H1 (cell line): ENCODE data around the gene USH1C. TPM values are rescaled to one million over a fixed set of nuclear protein-coding genes. Genes with fewer than 3 reads are reported as not detected.

Experiments used
- CTCF ChIA-PET: fragments of 300-600 bp; sonication (Branson Sonifier 250); formaldehyde crosslinking; loops from one replicate; lab custom pipeline; 2021; ENCODE audit not compliant: partially characterized antibody; lab: Charles Lee
- POLR2A ChIA-PET: fragments of 300-600 bp; sonication (Branson Sonifier 250); formaldehyde crosslinking; loops from one replicate; lab custom pipeline; 2021; ENCODE audit warnings: inconsistent platforms; ENCODE audit not compliant: partially characterized antibody; lab: Charles Lee
- DNase-seq, 2 experiments: peaks; one replicate each; pipeline versions ENCODE4 v3.0.0 to v3.0.0-alpha.2; 2010 to 2022; ENCODE audit warnings: low spot score in 2 of 2, low read depth in 1 of 2, mixed read lengths in 1 of 2
- FAIRE-seq: peaks from 2 replicates; lab custom pipeline; 2011; peaks lifted over from hg19 to GRCh38; lab: Jason Lieb, UNC
- H2AFZ ChIP-seq: 2 replicates; pipeline ENCODE4 v1.8.1; 2012; ENCODE audit warnings: low read length, inconsistent platforms
- H2AK5ac ChIP-seq: 2 replicates; pipeline ENCODE4 v1.6.1; 2013; ENCODE audit warnings: low read depth, low read length
- H2BK120ac ChIP-seq: replicated peaks from 2 replicates; pipeline ENCODE3; 2013; ENCODE audit warnings: low read depth, low read length, inconsistent platforms
- H2BK12ac ChIP-seq: 2 replicates; pipeline ENCODE4 v1.6.1; 2013; ENCODE audit warnings: low read depth, low read length
- H2BK15ac ChIP-seq: 2 replicates; pipeline ENCODE4 v1.6.1; 2013; ENCODE audit warnings: low read length
- H2BK20ac ChIP-seq: 2 replicates; pipeline ENCODE4 v1.6.1; 2013; ENCODE audit warnings: low read length
- H2BK5ac ChIP-seq: 2 replicates; pipeline ENCODE4 v1.6.1; 2013; ENCODE audit warnings: low read depth, low read length
- H3K14ac ChIP-seq: 2 replicates; pipeline ENCODE4 v1.6.1; 2013; ENCODE audit warnings: inconsistent platforms; ENCODE audit not compliant: insufficient read length
- H3K18ac ChIP-seq: 2 replicates; pipeline ENCODE4 v1.6.1; 2013; ENCODE audit warnings: low read length; ENCODE audit errors: extremely low read depth
- H3K23ac ChIP-seq: 2 replicates; pipeline ENCODE4 v1.6.1; 2013; ENCODE audit warnings: inconsistent platforms; ENCODE audit not compliant: insufficient read length
- H3K23me2 ChIP-seq: 2 replicates; pipeline ENCODE4 v1.6.1; 2013; ENCODE audit warnings: low read depth, low read length
- H3K27ac ChIP-seq: 2 replicates; pipeline ENCODE4 v1.6.1; 2011; ENCODE audit warnings: low read depth, low read length, inconsistent platforms
- H3K27me3 ChIP-seq, 4 experiments: replicated peaks in 1 of 4; 1 replicate in 1 of 4; 2 replicates in 3 of 4; pipeline versions ENCODE4 v1.6.1 to v1.8.1; 2011 to 2013; ENCODE audit warnings: low read length in 3 of 4, mild to moderate bottlenecking in 3 of 4, inconsistent platforms in 2 of 4, mixed read lengths in 2 of 4, moderate library complexity in 1 of 4; ENCODE audit not compliant: control insufficient read depth in 3 of 4, insufficient read depth in 3 of 4; ENCODE audit errors: extremely low read depth in 1 of 4
- H3K36me3 ChIP-seq, 4 experiments: 2 replicates each; pipeline versions ENCODE4 v1.6.1 to v1.8.1; 2011 to 2013; ENCODE audit warnings: mild to moderate bottlenecking in 4 of 4, low read length in 3 of 4, moderate library complexity in 2 of 4, control low read depth in 1 of 4, inconsistent platforms in 1 of 4; ENCODE audit not compliant: insufficient read depth in 4 of 4, control insufficient read depth in 2 of 4
- H3K4ac ChIP-seq: replicated peaks from 2 replicates; pipeline ENCODE3; 2013; ENCODE audit warnings: low read length, low read depth, mixed read lengths, inconsistent platforms; ENCODE audit not compliant: insufficient read length
- H3K4me1 ChIP-seq, 4 experiments: replicated peaks in 1 of 4; 1 replicate in 1 of 4; 2 replicates in 3 of 4; pipeline versions ENCODE4 v1.6.1 to v1.8.1; 2011 to 2013; ENCODE audit warnings: low read length in 3 of 4, inconsistent platforms in 2 of 4, mixed read lengths in 1 of 4; ENCODE audit not compliant: insufficient read depth in 4 of 4, control insufficient read depth in 3 of 4
- H3K4me2 ChIP-seq, 2 experiments: 2 replicates each; pipeline versions ENCODE4 v1.6.1 to v1.8.1; 2011 to 2013; ENCODE audit warnings: low read depth in 2 of 2, low read length in 2 of 2, control low read depth in 1 of 2, inconsistent platforms in 1 of 2, mild to moderate bottlenecking in 1 of 2; ENCODE audit not compliant: insufficient read depth in 1 of 2
- H3K4me3 ChIP-seq, 4 experiments: fragments of 200-600, 300-600 bp in 1 of 4; sonication (generic), shearing (Covaris generic), sonication (Bioruptor Twin) in 1 of 4; 2 replicates each; pipeline versions ENCODE4 v1.5.1 to v1.8.1; 2011 to 2016; ENCODE audit warnings: low read length in 4 of 4, low read depth in 3 of 4, control low read depth in 2 of 4, inconsistent platforms in 2 of 4, mild to moderate bottlenecking in 2 of 4, mixed read lengths in 1 of 4, moderate library complexity in 1 of 4; ENCODE audit not compliant: insufficient read depth in 2 of 4; ENCODE audit errors: extremely low read depth in 1 of 4
- H3K56ac ChIP-seq: replicated peaks from 2 replicates; pipeline ENCODE3; 2013; ENCODE audit warnings: low read depth, mild to moderate bottlenecking, mixed read lengths, low read length, inconsistent platforms; ENCODE audit not compliant: insufficient read length
- H3K79me1 ChIP-seq: 2 replicates; pipeline ENCODE4 v1.6.1; 2013; ENCODE audit warnings: low read depth, low read length, control low read depth
- H3K79me2 ChIP-seq, 2 experiments: 2 replicates each; pipeline versions ENCODE4 v1.6.1 to v1.8.1; 2012 to 2013; ENCODE audit warnings: low read length in 2 of 2, mild to moderate bottlenecking in 2 of 2, inconsistent platforms in 1 of 2; ENCODE audit not compliant: insufficient read depth in 2 of 2, control insufficient read depth in 1 of 2
- H3K9ac ChIP-seq, 4 experiments: replicated peaks in 1 of 4; 1 replicate in 1 of 4; 2 replicates in 3 of 4; pipeline versions ENCODE4 v1.6.1 to v1.8.1; 2011 to 2013; ENCODE audit warnings: low read depth in 3 of 4, low read length in 3 of 4, control low read depth in 2 of 4, mild to moderate bottlenecking in 2 of 4, moderate library complexity in 2 of 4, inconsistent platforms in 1 of 4; ENCODE audit errors: extremely low read depth in 1 of 4
- H3K9me3 ChIP-seq, 2 experiments: 2 replicates each; pipeline versions ENCODE4 v1.6.1 to v1.8.1; 2012 to 2013; ENCODE audit warnings: mild to moderate bottlenecking in 2 of 2, moderate library complexity in 2 of 2, control low read depth in 1 of 2, inconsistent platforms in 1 of 2, low read depth in 1 of 2, low read length in 1 of 2, mixed read lengths in 1 of 2; ENCODE audit not compliant: insufficient read depth in 2 of 2
- H4K20me1 ChIP-seq, 2 experiments: replicated peaks in 1 of 2; 2 replicates each; pipeline versions ENCODE3 to v1.8.1; 2011 to 2013; ENCODE audit warnings: inconsistent platforms in 2 of 2, low read length in 2 of 2, mild to moderate bottlenecking in 1 of 2; ENCODE audit not compliant: insufficient read depth in 2 of 2, control insufficient read depth in 1 of 2
- H4K5ac ChIP-seq: 2 replicates; pipeline ENCODE4 v1.6.1; 2013; ENCODE audit warnings: low read length, low read depth, mixed read lengths, inconsistent platforms; ENCODE audit not compliant: insufficient read length
- H4K8ac ChIP-seq: 2 replicates; pipeline ENCODE4 v1.8.0; 2013; ENCODE audit warnings: mild to moderate bottlenecking, moderate library complexity, low read length, inconsistent platforms; ENCODE audit not compliant: insufficient read depth; ENCODE audit errors: extremely low read depth
- H4K91ac ChIP-seq: replicated peaks from 2 replicates; pipeline ENCODE3; 2013; ENCODE audit warnings: low read length, mixed read lengths, inconsistent platforms; ENCODE audit not compliant: insufficient read length
- EP300 ChIP-seq, 2 experiments: IDR thresholded peaks; 1 replicate in 1 of 2; 2 replicates in 1 of 2; pipeline ENCODE4 v1.6.1; 2011 to 2012; ENCODE audit warnings: low read depth in 2 of 2, low read length in 2 of 2, mild to moderate bottlenecking in 2 of 2, borderline replicate concordance in 1 of 2, inconsistent platforms in 1 of 2, moderate library complexity in 1 of 2
- GTF2F1 ChIP-seq: IDR thresholded peaks from 2 replicates; pipeline ENCODE4 v1.6.1; 2012; ENCODE audit warnings: low read depth, low read length, improper control_type of control experiment, borderline replicate concordance
- JUN ChIP-seq: IDR thresholded peaks from 2 replicates; pipeline ENCODE4 v1.6.1; 2011; ENCODE audit warnings: low read depth, mild to moderate bottlenecking, improper control_type of control experiment, low read length
- RNF2 ChIP-seq: fragments of 200-900, 300-1000 bp; sonication (generic); IDR thresholded peaks from 2 replicates; pipeline ENCODE4 v1.7.1; 2016; ENCODE audit warnings: borderline replicate concordance, low read depth, mild to moderate bottlenecking, antibody characterized with exemption, low read length; ENCODE audit not compliant: poor library complexity, severe bottlenecking; ENCODE audit errors: missing control alignments
- SIX5 ChIP-seq: IDR thresholded peaks from 2 replicates; pipeline ENCODE4 v1.6.1; 2011; ENCODE audit warnings: mild to moderate bottlenecking, low read depth, low read length
- SUZ12 ChIP-seq: fragments of 200-600 bp; sonication (generic); IDR thresholded peaks from 2 replicates; pipeline ENCODE4 v1.6.1; 2012; ENCODE audit warnings: mild to moderate bottlenecking, inconsistent platforms, low read length, moderate library complexity, mixed read lengths
- TAF7 ChIP-seq: optimal IDR thresholded peaks from 2 replicates; pipeline ENCODE3; 2011; ENCODE audit warnings: low read depth, mild to moderate bottlenecking, inconsistent platforms, low read length, moderate library complexity, borderline replicate concordance
- ZNF274 ChIP-seq: IDR thresholded peaks from 2 replicates; pipeline ENCODE4 v1.7.0; 2012; ENCODE audit warnings: low read length, borderline replicate concordance; ENCODE audit errors: extremely low read depth
- WGBS, 2 experiments: shearing (Covaris generic) in 1 of 2; methylation state at CpG; one replicate each; pipeline versions ENCODE4 v1.1.6 to v1.1.7; 2013 to 2015; ENCODE audit warnings: low lambda C conversion rate in 2 of 2, mixed read lengths in 2 of 2, inconsistent platforms in 1 of 2, low coverage in 1 of 2, missing lambda C conversion rate in 1 of 2; ENCODE audit not compliant: insufficient replicate concordance in 2 of 2, insufficient coverage in 1 of 2, insufficient read length in 1 of 2; ENCODE audit errors: extremely low coverage in 1 of 2, missing lambda C conversion rate in 1 of 2; 5-methylcytosine and 5-hydroxymethylcytosine counted together
- polyA plus RNA-seq, 7 experiments: library from polyadenylated mRNA; depleted of rRNA in 3 of 7; stranded (reverse) in 5 of 7; unstranded in 2 of 7; fragments of >200 nt in 5 of 7; fragments of 200-250 nt in 2 of 7; gene quantifications; 1 replicate in 5 of 7; 2 replicates in 1 of 7; 4 replicates in 1 of 7; pipeline versions ENCODE4 v1.2.1 to v1.2.3, GENCODE V29; 2011 to 2013; ENCODE audit warnings: missing spikeins in 2 of 7, mixed read lengths in 2 of 7
- total RNA-seq: library from RNA; stranded (reverse); fragmentation: NEBNext Ultra II Directional; extraction: Animal tissue kit (Norgen Biotek cat#: 25700); gene quantifications from 2 replicates; pipeline ENCODE4 v1.2.1, GENCODE V29; 2021

Gene USH1C
- total and polyA plus RNA-seq, 2 of the 8 experiments (the other 6 are each of a cell fraction or from before 2014, with no cell fraction given), result 1.3 to 1.6 TPM

GRCh38 chr11:17580271-17580670 is 36.1 kb upstream of the USH1C start:
- no peak overlapping the region for H2BK12ac ChIP-seq
- FAIRE-seq (no peak), DNase-seq (peak in 1 of 2 experiments; percentile 29)
- no peak overlapping the region for H2AK5ac ChIP-seq
- no peak overlapping the region for H2BK20ac ChIP-seq
- no peaks in the 10 kb centered on the region; a peak in 1 of 4 replicates for H3K9me3 ChIP-seq
- no peak overlapping the region for H3K4me3 ChIP-seq
- ChIA-PET POLR2A (no interaction called here), CTCF (interaction anchor here (6.1 kb wide), 1 partner anchor 19 kb away, joined by 54 read pairs; no protein-coding TSS in a partner anchor)
- no peak for TF ChIP-seq TAF7
- TF ChIP-seq JUN, result no peak
- no peak for TF ChIP-seq SUZ12
- TF ChIP-seq ZNF274, result no peak
- no peak for TF ChIP-seq EP300 (IDR thresholded peaks at IDR 0.05; ENCODE audit: borderline replicate concordance in 1 of 2, low read depth in 2 of 2, low read length in 2 of 2)
- TF ChIP-seq GTF2F1, result no peak
- no peak for TF ChIP-seq RNF2
- TF ChIP-seq SIX5, result no peak
- 43% methylated on average over 1 of the region's 1 CpG; no CpG with 5 or more reads in 1 of the 2 experiments for WGBS, 2 experiments
- no peaks in the 10 kb centered on the region for H3K79me1 ChIP-seq
- peaks cover 0 to 2% of the 10 kb centered on the region in 2 experiments for H4K20me1 ChIP-seq
- H2BK5ac ChIP-seq, result no peak overlapping the region
- no peak overlapping the region for H2AFZ ChIP-seq
- no peak overlapping the region for H4K5ac ChIP-seq
- H3K9ac ChIP-seq, result no peak overlapping the region
- no peak overlapping the region for H3K14ac ChIP-seq
- H3K23me2 ChIP-seq, result no peaks in the 10 kb centered on the region
- H3K23ac ChIP-seq, result no peak overlapping the region
- H4K91ac ChIP-seq, result no peak overlapping the region
- H3K18ac ChIP-seq, result no peak overlapping the region; the same call in 1 of the 2 replicates
- no peak overlapping the region for H3K27ac ChIP-seq
- H2BK15ac ChIP-seq, result no peak overlapping the region
- no peak overlapping the region for H3K56ac ChIP-seq
- no peak overlapping the region for H2BK120ac ChIP-seq
- H3K4me2 ChIP-seq, result no peak overlapping the region
- no peaks in the 10 kb centered on the region for H3K27me3 ChIP-seq
- no peak overlapping the region for H4K8ac ChIP-seq
- no peaks in the 10 kb centered on the region for H3K36me3 ChIP-seq
- H3K4me1 ChIP-seq, result peaks cover 0 to 12% (median 3%) of the 10 kb centered on the region in 4 experiments
- H3K4ac ChIP-seq, result no peak overlapping the region
- no peaks in the 10 kb centered on the region for H3K79me2 ChIP-seq
